Activated CD8-positive, alpha-beta memory T cell treated with anti-CD3 and anti-CD28 coated beads for 1 hour (primary cell): ENCODE measurements around the gene FFAR1.
"Not testable (repeated sequence)": the region's sequence is repeated elsewhere in the genome, so short reads cannot be mapped to it uniquely, and the experiment has no call there.

Experiments used
- DNase-seq, 2 donors: peaks; one replicate each; pipeline ENCODE4 v3.0.0-alpha.2; 2020; ENCODE audit warnings: low read depth in 1 of 2; ENCODE audit errors: extremely low read depth in 1 of 2

The FFAR1 gene

DNA sequence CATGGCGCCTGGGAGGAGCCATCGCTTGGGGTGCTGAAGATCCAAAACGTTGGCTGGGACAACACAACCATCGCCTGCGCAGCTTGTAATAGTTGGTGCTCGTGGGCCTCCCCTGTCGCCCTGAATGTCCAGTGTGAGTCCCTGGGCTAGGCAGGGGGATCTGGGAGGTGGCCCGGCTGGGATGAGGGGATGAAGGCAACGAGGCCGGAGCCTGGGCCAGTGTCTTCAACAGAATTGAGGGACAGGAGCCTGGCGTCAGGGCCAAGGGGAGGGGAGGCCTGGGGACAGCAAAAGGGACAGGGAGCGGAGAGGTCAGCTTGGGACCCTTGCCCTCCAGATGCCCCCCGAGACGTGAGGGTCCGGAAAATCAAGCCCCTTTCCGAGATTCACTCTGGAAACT lies 6.7 kb upstream of the FFAR1 start:
- DNase-seq, result no peak

DNA sequence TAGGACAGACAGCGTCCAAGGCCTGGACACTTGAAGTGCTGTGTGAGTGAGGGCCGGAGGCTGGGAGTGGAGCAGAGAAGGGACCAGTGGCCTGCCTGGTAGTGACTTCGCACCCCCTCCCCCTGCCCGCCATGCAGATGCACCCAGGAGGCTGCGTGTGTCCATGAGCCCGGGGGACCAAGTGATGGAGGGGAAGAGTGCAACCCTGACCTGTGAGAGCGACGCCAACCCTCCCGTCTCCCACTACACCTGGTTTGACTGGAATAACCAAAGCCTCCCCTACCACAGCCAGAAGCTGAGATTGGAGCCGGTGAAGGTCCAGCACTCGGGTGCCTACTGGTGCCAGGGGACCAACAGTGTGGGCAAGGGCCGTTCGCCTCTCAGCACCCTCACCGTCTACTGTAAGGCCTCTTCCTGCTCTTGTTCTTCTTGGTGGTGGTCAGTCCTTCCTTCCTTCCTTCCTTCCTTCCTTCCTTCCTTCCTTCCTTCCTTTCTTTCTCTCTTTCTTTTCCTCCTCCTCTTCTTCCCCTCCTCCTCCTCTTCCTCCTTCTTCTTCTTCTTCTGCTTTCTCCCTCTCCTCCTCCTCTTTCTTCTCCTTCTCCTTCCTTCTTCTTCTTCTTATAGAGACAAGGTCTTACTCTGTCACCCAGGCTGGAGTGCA lies 6.0 kb upstream of the FFAR1 start:
- DNase-seq, result no peak

DNA sequence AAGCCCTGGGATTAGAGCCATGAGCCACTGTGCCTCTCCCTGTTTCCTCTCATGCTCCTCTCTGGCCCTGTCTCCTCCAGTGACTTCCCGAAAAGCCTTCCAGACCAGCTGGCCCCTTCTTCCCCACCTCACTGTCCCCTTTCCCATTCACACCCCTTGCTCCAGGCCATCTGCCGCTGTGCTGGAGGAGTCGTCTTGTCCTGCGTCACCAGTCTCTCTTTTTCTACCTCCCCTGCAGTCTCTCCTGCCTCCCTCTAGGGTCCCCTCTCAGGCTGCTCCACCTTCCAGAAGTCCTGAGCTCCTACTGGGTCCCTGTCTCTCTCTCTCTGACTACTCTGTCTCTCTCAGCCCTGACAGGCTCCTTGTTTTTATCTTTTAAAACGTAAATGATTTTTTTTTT lies 5.3 kb upstream of the FFAR1 start:
- no peak for DNase-seq

DNA sequence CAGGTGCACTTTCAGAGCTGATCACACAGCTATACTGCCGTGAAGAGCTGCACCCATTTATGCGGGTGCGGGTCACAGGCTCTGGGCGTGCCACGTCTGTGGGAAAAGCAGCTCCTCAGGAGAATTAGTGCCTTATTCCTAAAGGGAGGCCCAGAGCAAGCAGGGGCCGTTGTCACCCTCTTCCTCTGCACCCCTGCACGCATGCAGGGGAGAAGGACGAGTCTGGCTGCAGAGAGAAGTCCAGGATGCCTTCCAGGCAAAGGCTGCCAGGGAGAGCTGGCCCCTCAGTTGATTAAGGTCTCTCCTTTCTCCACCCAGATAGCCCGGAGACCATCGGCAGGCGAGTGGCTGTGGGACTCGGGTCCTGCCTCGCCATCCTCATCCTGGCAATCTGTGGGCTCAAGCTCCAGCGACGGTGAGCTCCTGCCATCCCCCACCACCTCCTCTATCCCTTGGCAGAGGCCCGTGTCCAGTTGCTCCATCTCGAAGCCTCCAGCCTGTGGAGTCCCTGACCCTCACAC lies 3.1 kb upstream of the FFAR1 start:
- DNase-seq, result no peak

DNA sequence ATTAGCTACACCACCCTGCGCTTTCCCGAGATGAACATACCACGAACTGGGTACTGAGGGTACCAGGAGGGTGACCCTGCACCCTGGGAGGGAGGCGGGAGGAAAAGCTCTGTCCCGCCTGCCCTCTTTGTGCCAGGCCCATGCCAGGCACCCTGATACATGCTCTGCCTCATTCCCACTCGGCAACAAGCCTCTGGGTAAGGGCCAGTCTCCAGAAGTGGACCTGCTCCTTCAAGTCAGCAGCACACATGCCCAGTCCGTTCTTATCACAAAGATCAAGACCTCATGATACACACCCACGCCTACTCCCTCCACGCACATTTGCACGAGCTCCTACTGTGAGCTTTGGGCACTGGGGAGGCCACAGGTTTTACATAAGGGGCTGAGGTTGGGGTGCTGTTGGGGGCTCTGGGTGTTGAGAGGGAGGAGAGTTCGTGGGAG lies 2.0 kb upstream of the FFAR1 start:
- DNase-seq, result no peak

DNA sequence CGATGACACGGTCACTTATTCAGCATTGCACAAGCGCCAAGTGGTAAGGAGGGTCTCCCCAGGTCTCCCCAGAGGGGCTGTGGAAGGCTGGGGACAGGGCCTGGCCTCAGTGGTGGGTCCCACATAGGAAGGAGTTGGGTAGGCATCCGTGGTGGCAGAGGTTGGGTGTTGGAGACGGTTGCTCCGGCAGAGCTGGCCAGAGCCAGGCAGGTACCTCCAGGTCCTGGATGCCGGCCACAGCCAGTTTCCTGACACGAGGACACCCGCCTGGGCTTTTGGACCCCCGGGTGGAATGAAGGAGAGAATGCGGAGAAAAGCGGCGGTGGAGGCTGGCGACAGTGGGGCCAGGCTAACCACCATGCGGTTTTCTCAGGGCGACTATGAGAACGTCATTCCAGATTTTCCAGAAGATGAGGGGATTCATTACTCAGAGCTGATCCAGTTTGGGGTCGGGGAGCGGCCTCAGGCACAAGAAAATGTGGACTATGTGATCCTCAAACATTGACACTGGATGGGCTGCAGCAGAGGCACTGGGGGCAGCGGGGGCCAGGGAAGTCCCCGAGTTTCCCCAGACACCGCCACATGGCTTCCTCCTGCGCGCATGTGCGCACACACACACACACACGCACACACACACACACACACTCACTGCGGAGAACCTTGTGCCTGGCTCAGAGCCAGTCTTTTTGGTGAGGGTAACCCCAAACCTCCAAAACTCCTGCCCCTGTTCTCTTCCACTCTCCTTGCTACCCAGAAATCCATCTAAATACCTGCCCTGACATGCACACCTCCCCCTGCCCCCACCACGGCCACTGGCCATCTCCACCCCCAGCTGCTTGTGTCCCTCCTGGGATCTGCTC lies 1.3 kb upstream of the FFAR1 start:
- DNase-seq, result peak; percentile 33 to 56

DNA sequence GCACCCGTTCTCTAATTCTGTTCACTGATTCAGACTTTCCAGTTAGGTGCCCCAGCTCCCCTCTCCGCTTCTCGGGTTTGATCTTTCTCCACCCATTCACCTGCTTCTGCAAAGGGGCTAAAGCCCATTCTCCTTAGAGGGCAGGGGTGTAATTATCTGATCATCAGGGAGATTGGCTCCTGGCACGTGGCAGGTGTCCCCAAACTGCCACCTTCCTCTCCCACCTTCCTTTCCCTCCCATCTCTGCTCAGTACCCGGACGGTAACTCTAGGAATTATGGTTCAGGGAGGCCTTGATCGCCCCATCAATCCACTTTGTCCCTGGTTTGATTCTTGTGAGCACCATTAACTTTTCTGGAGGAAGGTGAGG lies 212 bp downstream of the FFAR1 start:
- DNase-seq, result no peak

DNA sequence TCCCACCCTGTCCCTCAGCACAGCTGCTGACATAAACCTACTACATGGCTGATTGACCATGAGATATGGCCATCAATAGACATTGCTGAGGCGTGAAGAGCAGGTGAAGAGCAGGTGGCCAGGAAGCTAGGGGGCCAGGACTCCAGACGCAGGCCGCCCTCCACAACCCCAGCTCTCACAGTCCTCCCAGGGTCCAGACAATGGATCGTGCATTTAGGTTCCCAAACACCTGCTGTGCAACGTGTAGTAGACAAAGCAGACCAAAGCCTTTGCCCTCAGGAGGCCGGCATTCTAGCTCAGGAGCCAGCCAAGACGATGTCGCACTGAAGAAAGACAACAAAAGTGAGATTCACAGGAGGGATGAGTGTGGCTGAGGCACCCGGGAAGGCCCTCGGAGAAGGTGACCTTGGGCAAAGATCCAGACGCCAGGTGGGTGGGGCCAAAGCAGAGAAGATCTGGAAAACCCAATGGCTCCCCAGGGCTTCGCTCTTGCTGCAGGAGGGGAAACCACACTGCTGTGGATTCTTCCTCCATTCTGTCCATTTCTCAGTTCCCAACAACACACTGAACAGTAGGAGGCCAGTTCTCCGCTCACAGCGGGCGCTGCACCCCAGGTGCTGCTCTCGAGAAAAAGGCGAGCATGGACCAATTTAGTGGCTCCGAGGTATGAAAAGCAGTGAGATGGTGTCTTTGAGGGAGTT lies 1.4 kb downstream of the FFAR1 start:
- no peak for DNase-seq

DNA sequence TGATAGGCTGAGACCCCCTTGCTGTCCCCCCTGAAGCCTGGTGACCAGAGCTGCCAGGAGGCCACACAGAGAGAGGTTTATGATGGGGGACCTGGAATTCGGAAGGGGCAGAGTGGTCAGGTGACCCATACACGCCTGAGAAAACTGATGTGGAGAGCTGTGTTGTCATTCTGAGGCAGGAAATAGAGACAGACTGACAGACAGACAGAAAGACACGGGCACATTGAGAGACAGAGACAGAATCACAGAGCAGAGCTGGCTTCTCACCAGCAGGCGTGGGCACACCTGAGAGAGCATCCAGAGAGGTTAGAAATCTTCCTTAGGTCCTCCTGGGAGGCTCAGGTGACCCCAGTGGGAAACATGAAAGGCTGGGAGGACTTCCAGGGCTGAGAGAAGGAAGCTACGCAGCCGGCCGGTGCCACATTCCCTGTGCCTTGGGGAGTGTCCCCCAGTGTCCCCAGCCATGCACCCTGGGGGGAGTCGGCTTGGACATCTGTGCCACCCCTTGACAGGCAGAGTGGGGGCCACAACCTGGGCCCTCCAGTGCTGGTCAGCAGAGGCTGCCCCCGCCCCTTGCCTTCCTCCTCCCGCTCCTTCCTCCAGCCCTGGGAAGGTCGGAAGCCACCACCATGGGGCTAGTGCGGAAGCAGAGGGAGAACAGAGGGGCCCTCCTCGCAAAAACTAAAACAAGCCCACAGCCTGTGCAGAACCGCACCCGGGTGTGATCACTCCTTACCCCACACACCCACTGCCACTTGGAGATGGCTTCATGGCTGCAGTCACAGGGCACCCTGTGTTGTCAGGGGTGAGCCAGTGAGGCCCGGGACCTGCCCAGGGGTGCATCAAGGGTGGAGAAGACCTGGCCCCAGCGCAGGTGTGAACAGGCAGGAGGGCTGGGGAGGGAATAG lies 2.2 kb downstream of the FFAR1 start:
- DNase-seq, result no peak

DNA sequence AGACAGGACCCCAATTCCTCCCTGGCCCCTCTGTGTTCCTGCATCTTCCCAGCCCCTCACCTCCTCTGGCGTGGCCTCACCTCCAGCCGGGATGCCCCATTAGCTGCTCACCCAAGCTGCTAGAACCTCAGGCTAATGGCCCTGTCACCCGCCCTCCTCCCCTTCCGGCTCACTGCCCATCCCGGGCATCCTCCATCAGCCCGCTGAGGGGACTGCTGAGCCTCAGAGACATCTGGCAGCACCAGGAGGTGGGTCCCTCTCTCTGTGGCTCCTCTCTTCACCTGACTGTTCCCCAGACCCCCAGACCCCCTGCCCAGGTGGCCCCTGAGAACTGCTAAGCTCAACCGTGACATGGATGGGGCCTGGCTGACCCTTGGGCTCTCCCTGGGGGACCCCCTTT lies 2.9 kb downstream of the FFAR1 start:
- DNase-seq, result no peak

DNA sequence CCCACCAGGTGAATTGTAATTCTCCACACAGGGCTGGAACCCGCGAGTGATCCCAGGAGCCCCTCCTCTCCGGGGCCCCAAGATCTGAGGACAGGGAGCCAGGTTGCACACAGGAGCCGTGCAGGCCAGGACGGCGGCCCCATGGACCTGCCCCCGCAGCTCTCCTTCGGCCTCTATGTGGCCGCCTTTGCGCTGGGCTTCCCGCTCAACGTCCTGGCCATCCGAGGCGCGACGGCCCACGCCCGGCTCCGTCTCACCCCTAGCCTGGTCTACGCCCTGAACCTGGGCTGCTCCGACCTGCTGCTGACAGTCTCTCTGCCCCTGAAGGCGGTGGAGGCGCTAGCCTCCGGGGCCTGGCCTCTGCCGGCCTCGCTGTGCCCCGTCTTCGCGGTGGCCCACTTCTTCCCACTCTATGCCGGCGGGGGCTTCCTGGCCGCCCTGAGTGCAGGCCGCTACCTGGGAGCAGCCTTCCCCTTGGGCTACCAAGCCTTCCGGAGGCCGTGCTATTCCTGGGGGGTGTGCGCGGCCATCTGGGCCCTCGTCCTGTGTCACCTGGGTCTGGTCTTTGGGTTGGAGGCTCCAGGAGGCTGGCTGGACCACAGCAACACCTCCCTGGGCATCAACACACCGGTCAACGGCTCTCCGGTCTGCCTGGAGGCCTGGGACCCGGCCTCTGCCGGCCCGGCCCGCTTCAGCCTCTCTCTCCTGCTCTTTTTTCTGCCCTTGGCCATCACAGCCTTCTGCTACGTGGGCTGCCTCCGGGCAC lies 3.9 kb downstream of the FFAR1 start:
- DNase-seq, result no peak

DNA sequence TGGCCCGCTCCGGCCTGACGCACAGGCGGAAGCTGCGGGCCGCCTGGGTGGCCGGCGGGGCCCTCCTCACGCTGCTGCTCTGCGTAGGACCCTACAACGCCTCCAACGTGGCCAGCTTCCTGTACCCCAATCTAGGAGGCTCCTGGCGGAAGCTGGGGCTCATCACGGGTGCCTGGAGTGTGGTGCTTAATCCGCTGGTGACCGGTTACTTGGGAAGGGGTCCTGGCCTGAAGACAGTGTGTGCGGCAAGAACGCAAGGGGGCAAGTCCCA lies 4.4 kb downstream of the FFAR1 start:
- no peak for DNase-seq

DNA sequence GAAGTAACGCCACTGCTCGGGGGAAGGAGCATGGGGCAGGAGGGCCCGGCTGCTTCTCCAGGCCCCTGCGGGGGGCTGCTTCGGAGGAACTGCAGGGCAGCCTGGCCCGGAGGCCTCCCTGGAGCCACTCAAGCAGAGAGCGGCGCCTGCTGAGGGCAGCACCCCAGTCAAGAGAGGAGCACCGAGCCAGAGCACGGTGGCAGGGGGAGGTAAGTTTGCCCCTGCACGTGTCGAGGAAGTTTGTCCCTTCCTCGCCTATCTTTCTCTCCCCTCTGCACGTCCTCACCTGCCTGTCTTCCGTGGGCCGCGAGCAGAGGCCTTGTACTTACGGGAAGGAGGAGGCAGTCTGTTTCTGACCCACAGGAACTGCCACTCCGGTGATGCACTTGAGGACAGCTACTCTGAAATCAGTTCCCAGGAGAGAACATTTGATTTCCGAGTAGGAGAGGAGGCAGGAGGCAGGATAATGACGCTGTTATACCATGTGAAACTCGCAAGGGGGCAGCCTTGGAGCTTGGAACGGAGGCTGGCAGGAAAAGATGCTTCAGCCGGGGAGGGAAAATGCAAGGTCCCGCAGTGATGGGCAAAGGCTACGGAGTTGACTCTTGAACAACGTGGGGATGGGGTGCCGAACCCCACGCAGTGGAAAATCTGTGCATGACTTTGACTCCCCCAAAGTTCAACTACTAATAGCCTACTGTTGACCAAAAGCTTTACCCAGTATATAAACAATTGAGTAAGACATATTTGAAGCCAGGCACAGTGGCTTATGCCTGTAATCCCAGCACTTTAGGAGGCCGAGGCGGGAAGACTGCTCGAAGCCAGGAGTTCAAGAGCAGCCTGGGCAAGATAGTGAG lies 5.0 kb downstream of the FFAR1 start:
- peak; percentile 32 to 44 for DNase-seq

DNA sequence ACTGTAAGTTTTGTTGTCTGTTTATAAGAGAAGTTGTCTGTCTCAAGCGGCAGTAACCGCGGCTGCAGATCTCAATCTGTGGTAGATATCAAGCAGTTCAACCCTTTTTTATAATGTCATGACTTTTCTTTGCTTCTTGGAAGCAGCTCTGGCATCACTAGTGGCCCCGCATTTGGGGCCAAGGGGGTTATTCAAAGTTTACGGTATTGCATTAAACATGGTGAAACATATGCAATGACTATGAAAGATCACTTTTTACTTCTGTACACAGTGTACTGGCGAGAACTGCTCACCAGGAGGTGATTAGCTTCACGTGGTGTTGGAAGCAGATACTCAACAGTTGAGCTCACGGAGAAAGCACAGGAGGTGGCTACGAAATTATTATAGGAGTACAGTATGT lies 5.9 kb downstream of the FFAR1 start:
- no peak for DNase-seq

DNA sequence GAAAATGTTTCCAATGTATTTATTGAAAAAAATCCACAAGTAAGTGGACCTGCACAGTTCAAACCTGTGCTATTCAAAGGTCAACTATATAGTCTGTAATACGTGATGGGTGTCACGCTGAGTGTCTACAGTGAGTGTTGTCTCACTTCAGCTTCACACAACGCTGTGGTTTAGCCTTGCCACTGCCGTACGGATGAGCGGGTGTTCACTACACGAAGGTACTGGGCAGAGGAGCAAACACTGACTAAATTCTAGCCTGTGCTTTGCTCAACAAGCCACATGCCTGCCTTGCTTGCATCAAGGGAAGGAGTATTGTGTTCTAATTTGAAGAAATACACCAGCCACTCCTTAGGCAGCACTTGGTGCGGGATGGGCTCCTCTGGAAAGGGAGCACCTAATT lies 7.2 kb downstream of the FFAR1 start:
- DNase-seq, result no peak

DNA sequence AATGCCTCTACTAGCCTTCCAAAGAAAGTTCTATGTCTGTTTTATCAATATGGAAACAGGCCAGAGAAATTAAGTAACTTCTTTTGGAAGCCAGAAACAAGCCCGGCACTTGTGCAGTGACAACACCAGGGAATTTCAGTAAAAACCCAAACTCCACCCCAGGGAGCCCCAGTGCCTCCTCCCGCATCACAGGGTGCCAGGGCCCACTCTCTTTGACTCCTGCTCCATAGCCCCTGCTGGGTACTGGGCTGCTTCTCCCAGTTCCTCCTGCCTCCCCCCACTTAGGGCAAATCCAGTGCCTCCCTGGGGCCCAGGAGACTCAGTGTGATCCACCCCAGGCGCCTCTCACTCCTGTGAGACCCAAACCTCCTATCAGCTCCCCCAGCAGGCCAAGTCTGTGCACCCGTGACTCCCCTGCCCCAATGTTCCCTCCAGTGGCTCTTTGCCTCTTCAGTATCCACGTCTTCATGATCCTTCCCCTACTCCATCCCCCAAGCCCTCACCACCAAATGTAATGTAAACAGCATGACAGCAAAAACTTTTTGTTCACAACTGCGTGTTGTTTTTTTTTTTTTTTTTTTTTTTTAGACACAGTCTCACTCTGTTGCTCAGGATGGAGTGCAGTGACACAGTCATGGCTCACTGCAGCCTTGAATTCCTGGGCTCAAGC lies 8.2 kb downstream of the FFAR1 start:
- no peak for DNase-seq

DNA sequence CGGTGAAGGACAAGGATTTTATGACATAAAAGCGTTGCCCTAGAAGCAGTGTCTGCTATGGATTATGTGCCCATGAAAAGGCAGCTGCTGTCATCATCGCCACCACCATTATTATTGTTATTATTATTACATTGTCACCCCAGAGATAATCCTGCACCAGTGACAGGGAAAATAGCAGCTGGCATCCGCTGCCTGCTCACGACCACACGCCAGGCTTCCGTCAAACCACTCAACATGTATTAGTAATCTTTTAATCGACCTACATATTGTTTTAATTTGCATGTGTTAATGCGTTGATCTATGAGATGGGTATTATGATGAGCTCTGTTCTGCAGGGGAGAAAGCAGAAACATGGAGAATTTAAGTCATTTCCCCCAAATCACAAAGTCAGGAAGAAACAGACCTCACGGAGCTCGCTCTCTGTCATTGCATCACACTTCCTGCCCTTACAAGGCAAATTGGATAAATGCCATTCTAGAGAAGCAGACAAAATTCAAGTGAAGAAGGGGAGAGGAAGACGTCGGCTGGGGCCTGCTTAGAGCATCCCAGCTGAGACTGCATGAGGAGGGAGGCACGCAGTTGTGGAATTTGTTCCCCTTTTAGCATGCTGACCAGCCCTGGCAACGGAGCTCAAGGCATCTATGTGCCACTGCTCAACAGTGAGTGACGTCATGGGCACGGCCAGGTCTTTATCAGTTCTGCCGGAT lies 10.3 kb downstream of the FFAR1 start, which contains the start of gene FFAR3:
TSS of gene FFAR3 (plus strand) at position 594 of the 707 bp plus-strand sequence. CDS start 431 bp downstream, outside the sequence.
- no peak for DNase-seq

DNA sequence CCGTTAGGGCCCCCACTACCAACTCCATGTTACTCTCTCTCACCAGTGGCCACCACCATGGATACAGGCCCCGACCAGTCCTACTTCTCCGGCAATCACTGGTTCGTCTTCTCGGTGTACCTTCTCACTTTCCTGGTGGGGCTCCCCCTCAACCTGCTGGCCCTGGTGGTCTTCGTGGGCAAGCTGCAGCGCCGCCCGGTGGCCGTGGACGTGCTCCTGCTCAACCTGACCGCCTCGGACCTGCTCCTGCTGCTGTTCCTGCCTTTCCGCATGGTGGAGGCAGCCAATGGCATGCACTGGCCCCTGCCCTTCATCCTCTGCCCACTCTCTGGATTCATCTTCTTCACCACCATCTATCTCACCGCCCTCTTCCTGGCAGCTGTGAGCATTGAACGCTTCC lies 11.1 kb downstream of the FFAR1 start:
- not testable (repeated sequence) for DNase-seq
